ENCODE measurements around the gene CHL1.

The CHL1 gene

DNA sequence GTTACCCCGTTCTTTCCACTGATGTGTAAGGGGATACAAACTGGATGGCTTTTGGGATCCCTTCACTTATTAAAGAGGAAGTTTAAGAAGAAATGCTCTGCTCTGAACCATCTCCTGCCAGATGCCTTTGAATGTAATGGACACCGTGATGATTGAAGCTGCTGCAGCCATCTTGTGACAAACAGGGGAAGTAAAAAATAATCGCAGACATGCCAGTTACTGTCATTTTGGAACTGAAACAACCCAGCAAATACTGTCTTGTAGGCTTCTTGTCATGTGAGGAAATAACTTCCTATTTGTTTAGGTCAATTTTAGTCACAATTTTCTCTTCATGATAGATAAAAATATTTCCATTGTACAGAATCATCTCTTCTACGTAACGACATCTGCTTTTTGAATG, 224.0 kb downstream of the CHL1 start:
- in situ Hi-C loops (cut with HindIII; ENCODE audit: low pct_ligation_motif_present, low pct_unique_long_range_greater_than_20kb, low sequenced_read_pairs), result no loop called here
- DNase-seq, result no peak

GRCh38 chr3:425079-425478, 228.5 kb downstream of the CHL1 start:
- no peak for DNase-seq
- in situ Hi-C loops (cut with HindIII; ENCODE audit: low pct_ligation_motif_present, low pct_unique_long_range_greater_than_20kb, low sequenced_read_pairs), result no loop called here

DNA sequence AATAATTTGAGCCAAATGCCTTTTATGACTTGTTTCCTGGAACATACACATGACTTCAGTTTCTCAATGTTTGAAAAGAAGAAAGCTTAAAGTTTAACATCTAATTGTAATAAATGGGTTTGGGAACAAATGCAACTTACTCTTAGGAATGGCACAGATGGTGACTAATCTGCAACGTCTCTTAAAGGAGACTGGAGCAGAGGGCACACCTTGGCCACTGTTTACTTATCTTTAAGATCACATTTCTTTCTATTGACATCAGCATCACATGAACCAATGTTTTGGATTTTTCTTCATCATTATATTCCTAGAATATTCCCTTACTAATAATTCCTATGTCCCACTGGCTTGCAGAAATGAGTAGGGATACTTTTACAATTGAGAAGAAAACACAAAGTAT, 229.5 kb downstream of the CHL1 start:
- in situ Hi-C loops (cut with HindIII; ENCODE audit: low pct_ligation_motif_present, low pct_unique_long_range_greater_than_20kb, low sequenced_read_pairs), result no loop called here
- no peak for DNase-seq

DNA sequence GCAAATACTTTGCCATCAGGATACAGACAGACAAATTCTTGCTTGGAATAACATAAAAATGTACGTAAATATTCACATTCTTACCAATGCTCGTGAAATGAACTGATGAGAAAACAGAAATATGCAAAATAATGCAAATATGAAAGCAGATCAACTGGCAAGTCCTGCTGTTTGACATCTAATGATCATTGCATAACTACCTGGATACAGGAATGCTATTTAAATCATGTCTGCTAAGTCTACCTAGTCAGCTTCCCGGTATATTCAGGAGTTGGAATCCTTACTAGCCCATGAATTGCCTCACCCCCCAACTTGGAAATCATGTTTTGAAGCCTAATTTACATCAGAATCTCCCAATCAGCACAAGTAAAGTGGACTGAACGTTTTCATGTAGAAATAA, 230.6 kb downstream of the CHL1 start:
- in situ Hi-C loops (cut with HindIII; ENCODE audit: low pct_ligation_motif_present, low pct_unique_long_range_greater_than_20kb, low sequenced_read_pairs), result no loop called here
- no peak for DNase-seq

DNA sequence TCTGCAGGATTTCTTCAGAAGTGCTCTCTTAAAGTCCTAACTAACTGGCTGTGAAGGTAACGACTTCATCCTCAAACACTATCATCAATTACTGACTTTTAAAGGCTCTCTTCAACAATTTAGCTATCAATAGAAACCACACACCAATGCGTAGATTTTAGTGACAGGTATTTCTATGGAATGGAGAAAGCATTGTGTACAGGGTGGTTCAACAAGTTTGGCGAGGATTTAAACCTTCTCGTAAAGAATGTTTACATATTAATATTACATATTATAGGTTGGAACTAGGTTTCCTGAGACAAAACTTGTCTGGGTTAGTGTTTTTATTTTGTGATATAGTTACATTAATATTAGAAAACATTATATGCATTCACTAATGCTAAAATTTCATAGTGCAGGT, 233.6 kb downstream of the CHL1 start:
- DNase-seq, result no peak

DNA sequence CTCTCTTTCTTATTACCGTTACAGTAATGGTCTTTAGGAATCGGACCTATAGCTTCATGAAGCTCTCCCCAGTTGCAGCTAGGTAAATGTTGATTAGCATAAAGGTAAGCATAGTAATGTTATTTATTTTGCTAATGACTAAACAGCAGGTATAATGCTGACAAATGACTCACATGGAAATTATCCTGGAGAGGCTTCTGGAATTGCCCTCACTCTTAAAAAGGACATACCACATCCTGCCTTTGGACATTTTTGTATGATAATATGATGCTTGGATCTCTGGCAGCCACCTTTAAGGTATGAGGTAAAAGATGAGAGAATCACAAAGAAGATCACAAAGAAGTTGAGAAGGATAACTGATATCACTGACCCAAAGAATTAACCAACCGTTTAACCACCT, 238.6 kb downstream of the CHL1 start:
- DNase-seq, result no peak

More for the DNA sequence above, 233.6 kb downstream of the CHL1 start:
- in situ Hi-C loops (cut with HindIII; ENCODE audit: low pct_ligation_motif_present, low pct_unique_long_range_greater_than_20kb, low sequenced_read_pairs), result no loop called here

GRCh38 chr3:436053-436452, 239.5 kb downstream of the CHL1 start:
- DNase-seq, result no peak
- in situ Hi-C loops (cut with HindIII; ENCODE audit: low pct_ligation_motif_present, low pct_unique_long_range_greater_than_20kb, low sequenced_read_pairs), result no loop called here

More for the DNA sequence above, 238.6 kb downstream of the CHL1 start:
- in situ Hi-C loops (cut with HindIII; ENCODE audit: low pct_ligation_motif_present, low pct_unique_long_range_greater_than_20kb, low sequenced_read_pairs), result no loop called here

DNA sequence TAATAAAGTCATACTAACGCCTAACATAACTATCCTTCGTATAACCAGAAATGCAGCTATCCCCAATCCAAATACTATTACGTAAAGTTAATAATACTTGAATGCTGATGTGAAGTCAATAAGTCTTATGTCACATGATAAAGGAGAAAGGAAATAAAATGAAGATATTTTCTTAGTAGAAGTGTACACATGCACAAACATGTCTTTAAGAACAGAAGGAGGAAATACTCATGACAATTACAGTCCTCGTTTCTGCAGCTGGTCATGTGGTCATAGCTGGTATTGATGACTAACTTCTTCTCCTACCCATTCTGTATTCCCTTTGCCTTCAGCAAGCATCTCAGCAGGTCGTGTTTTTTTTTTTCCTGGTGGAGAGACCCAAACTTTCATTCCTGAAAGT, 244.3 kb downstream of the CHL1 start:
- in situ Hi-C loops (cut with HindIII; ENCODE audit: low pct_ligation_motif_present, low pct_unique_long_range_greater_than_20kb, low sequenced_read_pairs), result no loop called here
- DNase-seq, result no peak

GRCh38 chr3:445960-446359, 249.4 kb downstream of the CHL1 start:
- in situ Hi-C loops (cut with HindIII; ENCODE audit: low pct_ligation_motif_present, low pct_unique_long_range_greater_than_20kb, low sequenced_read_pairs), result no loop called here
- no peak for DNase-seq

GRCh38 chr3:447671-448070, 251.1 kb downstream of the CHL1 start:
- in situ Hi-C loops (cut with HindIII; ENCODE audit: low pct_ligation_motif_present, low pct_unique_long_range_greater_than_20kb, low sequenced_read_pairs), result no loop called here
- DNase-seq, result no peak

DNA sequence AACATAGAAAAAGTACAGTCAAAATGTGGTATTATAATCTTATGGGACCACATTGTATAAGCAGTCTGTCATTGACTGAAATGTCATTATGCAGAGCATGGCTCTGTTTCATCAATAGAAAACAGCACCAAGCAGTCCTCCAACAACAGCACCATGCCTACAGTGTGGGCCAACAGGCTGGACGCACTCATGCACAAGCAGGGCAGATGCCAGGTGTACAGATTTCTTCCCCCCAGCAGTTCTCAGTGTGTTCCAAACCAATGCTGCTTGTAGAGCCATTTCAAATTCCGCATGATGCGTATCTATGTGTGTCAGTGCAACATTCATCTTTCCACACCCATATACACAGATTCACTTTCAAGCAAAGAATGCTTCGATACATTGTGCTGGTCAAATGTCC, 253.1 kb downstream of the CHL1 start:
- in situ Hi-C loops (cut with HindIII; ENCODE audit: low pct_ligation_motif_present, low pct_unique_long_range_greater_than_20kb, low sequenced_read_pairs), result no loop called here
- no peak for DNase-seq

DNA sequence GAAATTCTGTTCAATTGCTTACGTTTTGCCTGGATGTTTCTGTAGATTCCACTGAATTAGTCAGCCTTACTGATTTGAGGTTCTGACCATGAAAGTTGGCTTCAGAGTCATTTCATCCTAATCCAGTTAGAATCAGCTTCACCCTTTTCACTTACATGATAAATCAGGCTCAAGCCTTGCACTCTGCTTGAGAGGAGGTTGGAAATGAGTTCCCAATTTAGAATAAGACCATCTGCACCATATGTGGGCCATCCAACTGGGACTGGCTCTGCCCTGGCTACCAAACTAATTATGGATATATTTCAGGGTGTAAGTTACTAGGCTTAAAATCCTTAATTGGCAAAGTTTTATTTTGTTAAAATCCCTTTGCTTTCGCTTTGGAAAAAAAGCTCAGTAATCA, 255.7 kb downstream of the CHL1 start:
- no peak for DNase-seq
- in situ Hi-C loops (cut with HindIII; ENCODE audit: low pct_ligation_motif_present, low pct_unique_long_range_greater_than_20kb, low sequenced_read_pairs), result no loop called here

DNA sequence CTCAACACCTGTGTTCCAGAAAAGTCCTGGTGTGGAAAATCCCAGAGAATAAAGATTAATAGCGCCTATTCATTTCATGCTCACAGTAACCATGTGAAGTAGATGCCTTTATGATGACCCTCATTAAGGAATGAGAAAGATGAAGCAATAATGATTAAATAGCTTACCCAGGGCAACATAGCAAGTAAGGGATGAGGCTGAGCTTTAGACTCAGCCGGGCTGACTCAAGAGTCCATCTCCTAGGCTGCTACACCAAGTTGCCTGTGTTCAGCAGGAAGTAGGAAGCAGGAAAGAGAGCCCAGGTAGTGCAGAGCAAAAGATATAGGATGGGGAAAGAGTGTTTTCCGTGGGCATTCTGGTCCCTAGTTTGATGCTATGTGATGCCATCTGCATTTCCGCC, 256.5 kb downstream of the CHL1 start:
- in situ Hi-C loops (cut with HindIII; ENCODE audit: low pct_ligation_motif_present, low pct_unique_long_range_greater_than_20kb, low sequenced_read_pairs), result no loop called here
- no peak for DNase-seq

- in situ Hi-C loops (cut with HindIII; ENCODE audit: low pct_ligation_motif_present, low pct_unique_long_range_greater_than_20kb, low sequenced_read_pairs), result no loop called here
- DNase-seq, result no peak
These were observed 258.4 kb downstream of the CHL1 start for GRCh38 chr3:454986-455385.

GRCh38 chr3:458124-458523, 261.6 kb downstream of the CHL1 start:
- in situ Hi-C loops (cut with HindIII; ENCODE audit: low pct_ligation_motif_present, low pct_unique_long_range_greater_than_20kb, low sequenced_read_pairs), result no loop called here
- no peak for DNase-seq

DNA sequence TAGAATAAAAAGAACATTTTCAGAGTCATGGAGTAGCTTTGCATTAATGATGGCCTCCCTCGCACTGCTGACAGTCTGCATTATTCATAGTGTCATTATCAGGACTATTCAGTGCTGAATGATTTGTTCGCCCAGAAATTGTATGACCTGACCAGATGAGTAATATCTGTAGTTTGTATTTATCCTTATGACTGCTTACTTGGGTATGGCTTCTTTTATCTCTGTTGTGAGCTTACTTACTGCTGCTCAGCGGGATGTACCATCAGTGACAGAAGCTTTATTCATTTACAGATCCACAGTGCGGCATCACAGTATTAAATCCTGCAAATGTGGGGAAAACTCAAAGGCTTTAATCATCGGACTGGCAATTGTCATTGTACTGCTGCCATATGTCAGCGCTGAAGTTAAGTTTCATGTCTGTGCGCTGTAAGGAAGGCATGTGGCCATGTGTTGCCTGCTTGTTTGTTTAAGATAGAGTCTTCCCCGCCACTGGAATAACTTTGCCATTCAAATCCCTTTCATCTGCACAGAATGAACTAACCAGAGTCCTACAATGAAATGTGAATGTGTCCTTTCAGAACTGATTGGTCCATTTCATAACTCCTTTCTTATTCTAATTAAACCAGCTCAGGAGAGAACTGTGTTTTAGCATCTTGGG, 262.2 kb downstream of the CHL1 start:
- in situ Hi-C loops (cut with HindIII; ENCODE audit: low pct_ligation_motif_present, low pct_unique_long_range_greater_than_20kb, low sequenced_read_pairs), result no loop called here
- DNase-seq, result no peak

Data from ACHN (cell line).